Measurements from ENCODE around the gene ENTPD5. TPM values are rescaled to one million over a fixed set of nuclear protein-coding genes. Genes with fewer than 3 reads are reported as not detected.
A peak's percentile ranks its signal among the peaks of the same experiment; 100 is the strongest.

ENTPD5 gene
- total and polyA plus RNA-seq, 7 donors, result 4.6 to 11.5 (median 8.9) TPM

GRCh38 chr14:74022346-74022745 lies 3.3 kb upstream of the ENTPD5 start:
- intact Hi-C loops (cut with DNase I), result no loop called here
- Histone ChIP-seq H3K4me1 (peaks cover 3% of the 10 kb centered on the region), H3K27me3 (ENCODE audit: insufficient read depth in 3 of 3, low read length in 2 of 3) (no peaks in the 10 kb centered on the region), H3K9me3 (no peaks in the 10 kb centered on the region), H3K4me3 (no peak overlapping the region), H3K27ac (no peak overlapping the region), H3K36me3 (ENCODE audit: insufficient read depth in 1 of 2, low read depth in 1 of 2) (no peaks in the 10 kb centered on the region)
- ATAC-seq (no peak), DNase-seq (no peak)
- no peak for TF ChIP-seq CTCF (IDR thresholded peaks at IDR 0.05)
- 85 to 96% (median 90%) methylated on average over 4 of the region's 4 CpGs for WGBS, 3 donors

GRCh38 chr14:74019408-74020137 lies 485 bp upstream of the ENTPD5 start:
- no peak for TF ChIP-seq CTCF (IDR thresholded peaks at IDR 0.05)
- Histone ChIP-seq H3K4me3 (peak overlapping the region; percentile 97), H3K27ac (peak overlapping the region; percentile 99), H3K4me1 (peaks cover 3% of the 10 kb centered on the region), H3K27me3 (ENCODE audit: insufficient read depth in 3 of 3, low read length in 2 of 3) (no peaks in the 10 kb centered on the region), H3K36me3 (ENCODE audit: insufficient read depth in 1 of 2, low read depth in 1 of 2) (peaks cover 0 to 9% of the 10 kb centered on the region in 2 donors), H3K9me3 (no peaks in the 10 kb centered on the region)
- no peak for DNase-seq
- 2% methylated on average over 19 to 21 of the region's 21 CpGs for WGBS, 3 donors
- intact Hi-C loops (cut with DNase I), result loop anchor here in 1 of 2 donors (2.0 kb wide), 1 partner anchor 69 kb away; the partner anchor contains the start of genes COQ6 and FAM161B
- ATAC-seq, result peak in 1 of 4 donors; percentile 3

- Histone ChIP-seq H3K9me3 (no peaks in the 10 kb centered on the region), H3K4me3 (peak overlapping the region; percentile 97), H3K36me3 (ENCODE audit: insufficient read depth in 1 of 2, low read depth in 1 of 2) (peaks cover 0 to 23% of the 10 kb centered on the region in 2 donors), H3K27ac (peak overlapping the region; percentile 99), H3K4me1 (peaks cover 3% of the 10 kb centered on the region), H3K27me3 (ENCODE audit: insufficient read depth in 3 of 3, low read length in 2 of 3) (no peaks in the 10 kb centered on the region)
- no peak for TF ChIP-seq CTCF (IDR thresholded peaks at IDR 0.05)
- ATAC-seq (peak; percentile 9 to 40 (median 22)), DNase-seq (no peak)
- 4 to 8% (median 6%) methylated on average over 8 of the region's 8 CpGs for WGBS, 3 donors
- intact Hi-C loops (cut with DNase I), result loop anchor here in 1 of 2 donors (2.0 kb wide), 1 partner anchor 67 kb away; the partner anchor contains the start of genes COQ6 and FAM161B
Observed at GRCh38 chr14:74018174-74018585, 908 bp downstream of the ENTPD5 start.

- Histone ChIP-seq H3K4me3 (no peak overlapping the region), H3K4me1 (peaks cover 3% of the 10 kb centered on the region), H3K27ac (no peak overlapping the region), H3K9me3 (no peaks in the 10 kb centered on the region), H3K27me3 (ENCODE audit: insufficient read depth in 3 of 3, low read length in 2 of 3) (no peaks in the 10 kb centered on the region), H3K36me3 (ENCODE audit: insufficient read depth in 1 of 2, low read depth in 1 of 2) (peaks cover 2 to 42% of the 10 kb centered on the region in 2 donors)
- DNase-seq (no peak), ATAC-seq (no peak)
- no peak for TF ChIP-seq CTCF (IDR thresholded peaks at IDR 0.05)
- intact Hi-C loops (cut with DNase I), result no loop called here
Observed at GRCh38 chr14:74015963-74016362, 3.1 kb downstream of the ENTPD5 start.

Measured in psoas muscle (tissue), 8 donors.